Right lobe of liver (tissue), 6 donors: ENCODE measurements around the gene SSB. TPM values are rescaled to one million over a fixed set of nuclear protein-coding genes. Genes with fewer than 3 reads are reported as not detected.

ENCODE experiments used
- ATAC-seq, 4 donors: fragments of 200-7000 bp; cut with Tn5 transposase; one replicate each; pipeline ENCODE4 v1.9.1; 2020; ENCODE audit warnings: mild to moderate bottlenecking in 4 of 4, moderate library complexity in 4 of 4
- DNase-seq, 3 donors: peaks; one replicate each; pipeline ENCODE4 v3.0.0-alpha.2; 2020
- H3K27ac ChIP-seq, 3 donors: fragments of 200-600 bp; one replicate each; pipeline ENCODE4 v1.8.0; 2022
- H3K27me3 ChIP-seq, 2 donors: fragments of 200-600 bp; one replicate each; pipeline ENCODE4 v1.8.0; 2022
- H3K36me3 ChIP-seq, 4 donors: fragments of 200-600 bp; sonication (generic) in 1 of 4; one replicate each; pipeline versions ENCODE4 v1.5.1 to v1.8.0; 2017 to 2022; ENCODE audit warnings: control low read depth in 1 of 4
- H3K4me1 ChIP-seq, 4 donors: fragments of 200-600 bp; sonication (generic) in 1 of 4; one replicate each; pipeline versions ENCODE4 v1.5.1 to v1.8.0; 2017 to 2022; ENCODE audit warnings: control low read depth in 1 of 4
- H3K4me3 ChIP-seq, 3 donors: fragments of 200-600 bp; one replicate each; pipeline ENCODE4 v1.8.0; 2022
- H3K9me3 ChIP-seq, 4 donors: fragments of 200-600 bp; sonication (generic) in 1 of 4; one replicate each; pipeline versions ENCODE4 v1.5.1 to v1.8.0; 2017 to 2022; ENCODE audit warnings: control low read depth in 1 of 4
- POLR2A ChIP-seq: fragments of 450-650 bp; IDR thresholded peaks from one replicate; pipeline ENCODE4 v1.6.1; 2017; ENCODE audit warnings: antibody characterized with exemption, mild to moderate bottlenecking
- WGBS: methylation state at CpG from one replicate; pipeline ENCODE4 v1.1.6; 2018; ENCODE audit warnings: low coverage, low lambda C conversion rate; ENCODE audit not compliant: insufficient coverage; ENCODE audit errors: missing lambda C conversion rate; 5-methylcytosine and 5-hydroxymethylcytosine counted together
- intact Hi-C, 2 donors: fragments of 100-400 bp; cut with DNase I; formaldehyde crosslinking; loops; one replicate each; pipeline versions ENCODE4 v1.11.2 to v1.14.1; 2022
- long read RNA-seq: library from polyadenylated mRNA; unstranded; transcript quantifications from one replicate; pipeline ENCODE4 v2.0.0, GENCODE V29; 2019
- total RNA-seq, 6 experiments: library from RNA; depleted of rRNA in 2 of 6; stranded (reverse); fragments of >200 nt in 2 of 6; fragmentation: NEBNext Ultra II Directional in 3 of 6; extraction: Animal tissue kit (Norgen Biotek cat#: 25700) in 3 of 6; gene quantifications; one replicate each; pipeline versions ENCODE4 v1.1.0 to v1.2.4, GENCODE V29; 2016 to 2023
- TF ChIP-seq, protein P1 (sequence below), 4 donors: fragments of 200-600 bp in 3 of 4; fragments of 450-650 bp in 1 of 4; IDR thresholded peaks; one replicate each; pipeline versions ENCODE4 v1.5.1 to v1.8.0; 2016 to 2022; ENCODE audit warnings: antibody characterized with exemption in 4 of 4, mild to moderate bottlenecking in 2 of 4
- donor health status: DM: no; HTN: yes; CAD: no.
- donor health status: DM: no; HTN: no; CAD: no.
- donor health status: DM: no; HTN: no; CAD: no.
- donor health status: DM: no; HTN: yes; CAD: no.
- donor health status: DM: no; HTN: yes; CAD: no.

Gene SSB
- 10 to 100 TPM; 16.5 to 41.3 (median 33.2) TPM for total RNA-seq
- long read RNA-seq, partial matches to known transcripts, result 22 of 26 reads
- long read RNA-seq, other reads (novel, unspliced or antisense), result 1 of 26 reads

DNA sequence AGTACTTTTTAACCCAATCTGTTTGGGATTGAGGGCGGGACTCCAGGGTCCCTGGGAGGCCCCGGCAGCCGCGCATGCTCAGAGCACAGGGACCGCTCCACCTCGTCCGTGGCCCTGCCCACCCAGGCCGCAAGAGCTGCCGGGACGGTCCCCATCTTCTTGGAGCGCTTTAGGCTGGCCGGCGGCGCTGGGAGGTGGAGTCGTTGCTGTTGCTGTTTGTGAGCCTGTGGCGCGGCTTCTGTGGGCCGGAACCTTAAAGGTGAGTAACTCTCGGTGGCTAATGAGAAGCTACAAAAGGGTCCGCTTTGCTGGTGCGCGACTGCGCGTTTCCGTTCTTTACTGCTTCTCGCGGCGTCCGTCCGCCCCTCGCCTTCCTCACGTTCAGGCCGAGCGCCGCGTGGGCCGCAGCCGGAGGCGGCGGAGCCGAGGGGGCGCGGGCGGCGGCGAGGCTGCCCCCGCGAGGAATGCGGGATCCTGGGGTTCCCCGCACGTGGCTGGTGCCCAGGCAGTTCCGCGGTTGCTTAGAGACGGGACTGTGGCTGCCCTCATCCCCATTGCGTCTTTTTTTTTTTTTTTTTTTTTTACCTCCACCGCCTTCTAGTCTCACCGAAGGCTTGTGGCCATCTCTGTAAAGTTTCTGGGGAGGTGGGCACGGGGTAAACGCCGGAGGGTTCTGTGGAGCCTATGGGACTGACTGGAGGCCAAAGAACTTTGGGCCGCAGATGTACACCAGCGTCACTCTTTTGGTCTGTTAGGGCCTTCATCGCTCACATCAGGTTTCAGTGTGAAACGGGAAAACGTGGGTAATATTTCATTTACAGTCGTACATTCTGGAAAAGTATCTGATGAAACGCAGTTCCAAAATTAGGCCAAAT is at the start of gene SSB:
TSS of gene SSB (plus strand) at position 154 of the 875 bp plus-strand sequence. CDS start 2,090 bp downstream, outside the sequence.
- Histone ChIP-seq H3K4me1 (peaks cover 0 to 7% (median 3%) of the 10 kb centered on the region in 4 donors), H3K4me3 (peak within 1 kb of the TSS; percentile 81 to 95 (median 88)), H3K27me3 (no peaks in the 10 kb centered on the region), H3K9me3 (no peaks in the 10 kb centered on the region), H3K27ac (peak within 1 kb of the TSS; percentile 64 to 68 (median 65)), H3K36me3 (peaks cover 0 to 14% (median 0%) of the 10 kb centered on the region in 4 donors)
- peak; percentile 69 for TF ChIP-seq POLR2A
- TF ChIP-seq, protein P1, sequence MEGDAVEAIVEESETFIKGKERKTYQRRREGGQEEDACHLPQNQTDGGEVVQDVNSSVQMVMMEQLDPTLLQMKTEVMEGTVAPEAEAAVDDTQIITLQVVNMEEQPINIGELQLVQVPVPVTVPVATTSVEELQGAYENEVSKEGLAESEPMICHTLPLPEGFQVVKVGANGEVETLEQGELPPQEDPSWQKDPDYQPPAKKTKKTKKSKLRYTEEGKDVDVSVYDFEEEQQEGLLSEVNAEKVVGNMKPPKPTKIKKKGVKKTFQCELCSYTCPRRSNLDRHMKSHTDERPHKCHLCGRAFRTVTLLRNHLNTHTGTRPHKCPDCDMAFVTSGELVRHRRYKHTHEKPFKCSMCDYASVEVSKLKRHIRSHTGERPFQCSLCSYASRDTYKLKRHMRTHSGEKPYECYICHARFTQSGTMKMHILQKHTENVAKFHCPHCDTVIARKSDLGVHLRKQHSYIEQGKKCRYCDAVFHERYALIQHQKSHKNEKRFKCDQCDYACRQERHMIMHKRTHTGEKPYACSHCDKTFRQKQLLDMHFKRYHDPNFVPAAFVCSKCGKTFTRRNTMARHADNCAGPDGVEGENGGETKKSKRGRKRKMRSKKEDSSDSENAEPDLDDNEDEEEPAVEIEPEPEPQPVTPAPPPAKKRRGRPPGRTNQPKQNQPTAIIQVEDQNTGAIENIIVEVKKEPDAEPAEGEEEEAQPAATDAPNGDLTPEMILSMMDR (IDR thresholded peaks at IDR 0.05), result no peak
- intact Hi-C loops, result no loop called here
- ATAC-seq, result peak; percentile 99 to 100 (median 100)
- WGBS, result under 1% methylated on average over 30 of the region's 67 CpGs
- peak; percentile 96 for DNase-seq

DNA sequence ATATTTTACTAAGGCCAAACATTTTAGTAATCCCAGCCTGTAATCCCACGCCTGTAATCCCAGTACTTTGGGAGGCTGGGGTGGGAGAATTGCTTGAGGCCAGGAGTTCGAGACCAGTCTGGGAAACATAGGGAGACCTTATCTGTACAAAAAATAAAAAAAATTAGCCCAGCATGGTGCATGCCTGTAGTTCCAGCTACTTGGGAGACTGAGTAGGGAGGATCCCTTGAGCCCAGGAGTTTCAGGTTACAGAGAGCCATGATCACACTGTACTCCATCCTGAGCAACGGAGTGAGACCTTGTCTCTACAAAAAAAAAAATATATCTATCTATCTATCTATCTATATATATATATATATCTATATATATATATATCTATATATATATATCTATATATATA is 45.9 kb upstream of the SSB start:
- intact Hi-C loops, result no loop called here
- Histone ChIP-seq H3K9me3 (no peaks in the 10 kb centered on the region), H3K27ac (no peak overlapping the region), H3K4me3 (no peak overlapping the region), H3K27me3 (no peaks in the 10 kb centered on the region), H3K4me1 (no peaks in the 10 kb centered on the region), H3K36me3 (no peaks in the 10 kb centered on the region)
- TF ChIP-seq POLR2A, result no peak
- TF ChIP-seq, protein P1 (IDR thresholded peaks at IDR 0.05), result no peak
- DNase-seq (no peak), ATAC-seq (no peak)
- WGBS, result 97% methylated on average over 3 of the region's 3 CpGs

DNA sequence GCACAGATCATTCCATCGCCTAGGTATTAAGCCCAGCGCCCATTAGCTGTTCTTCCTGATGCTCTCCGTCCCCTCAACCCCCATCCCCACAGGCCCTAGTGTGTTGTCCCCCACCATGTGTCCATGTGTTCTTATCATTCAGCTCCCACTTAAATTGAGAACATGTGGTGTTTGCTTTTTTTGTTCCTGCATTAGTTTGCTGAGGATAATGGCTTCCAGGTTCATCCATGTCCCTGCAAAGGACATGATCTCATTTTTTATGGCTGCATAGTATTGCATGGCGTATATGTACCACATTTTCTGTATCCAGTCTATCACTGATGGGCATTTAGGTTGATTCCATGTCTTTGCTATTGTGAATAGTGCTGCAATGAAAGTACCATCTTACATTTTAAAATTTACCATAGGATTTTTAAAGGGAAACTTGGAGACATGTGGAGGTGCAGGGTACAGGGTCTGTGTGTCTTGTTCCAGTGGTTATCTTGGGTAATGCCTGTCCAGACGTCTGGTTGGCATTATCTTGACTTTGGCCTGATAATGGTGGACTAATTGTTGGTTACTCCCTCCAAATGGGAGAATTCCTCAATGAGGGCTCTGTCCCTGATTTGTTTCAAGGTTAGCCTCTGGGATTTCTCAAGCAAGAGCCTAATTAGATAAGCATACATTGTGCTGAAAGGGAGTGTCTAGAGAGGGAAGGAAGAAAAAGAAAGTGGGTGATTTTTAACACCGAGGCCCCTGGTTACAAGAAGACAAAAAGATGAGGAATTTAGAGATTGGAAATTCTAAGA is 43.4 kb upstream of the SSB start:
- no peaks in the 10 kb centered on the region for H3K36me3 ChIP-seq
- ATAC-seq (no peak), DNase-seq (no peak)
- no peaks in the 10 kb centered on the region for H3K27me3 ChIP-seq
- H3K27ac ChIP-seq, result no peak overlapping the region
- 74% methylated on average over 6 of the region's 6 CpGs for WGBS
- H3K9me3 ChIP-seq, result no peaks in the 10 kb centered on the region
- H3K4me1 ChIP-seq, result no peaks in the 10 kb centered on the region
- TF ChIP-seq POLR2A, result no peak
- TF ChIP-seq, protein P1 (IDR thresholded peaks at IDR 0.05), result no peak
- H3K4me3 ChIP-seq, result no peak overlapping the region
- intact Hi-C loops, result no loop called here

DNA sequence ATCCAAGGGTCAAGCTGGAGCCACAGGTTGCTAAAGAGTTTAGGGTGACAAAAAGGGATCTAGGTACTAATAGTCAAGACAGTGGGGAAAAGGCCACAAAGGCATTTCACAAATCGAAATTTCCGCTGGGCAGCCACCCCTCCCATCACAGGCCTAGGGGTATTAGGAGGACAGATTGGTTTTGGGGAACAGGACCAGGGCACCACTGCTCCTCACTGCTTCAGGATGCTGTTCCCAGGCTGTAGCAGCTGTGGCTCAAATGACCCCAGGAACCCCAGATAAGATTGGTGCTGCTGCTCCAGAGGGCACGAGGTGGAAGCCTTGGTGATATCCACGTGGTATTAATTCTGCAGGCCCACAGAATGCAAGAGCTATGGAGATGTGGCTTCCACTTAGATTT is 42.3 kb upstream of the SSB start:
- no peak for DNase-seq
- intact Hi-C loops, result no loop called here
- no CpG with 5 or more reads among the region's 4 CpGs for WGBS
- TF ChIP-seq POLR2A, result no peak
- TF ChIP-seq, protein P1 (IDR thresholded peaks at IDR 0.05), result no peak
- ATAC-seq, result no peak
- Histone ChIP-seq H3K4me1 (peaks cover 0 to 5% (median 0%) of the 10 kb centered on the region in 4 donors), H3K4me3 (no peak overlapping the region), H3K27ac (no peak overlapping the region), H3K9me3 (no peaks in the 10 kb centered on the region), H3K27me3 (no peaks in the 10 kb centered on the region), H3K36me3 (no peaks in the 10 kb centered on the region)
